OCI-LY7 (cell line): ENCODE data around the gene SPP2.

Source experiments
- EZH2phosphoT487 ChIP-seq: fragments of 200-600 bp; sonication (generic); IDR thresholded peaks from 2 replicates; pipeline ENCODE4 v1.6.1; 2018; ENCODE audit warnings: low read depth, borderline replicate concordance, mild to moderate bottlenecking, mixed run types, antibody characterized with exemption, low read length, moderate library complexity, mixed read lengths
- TF ChIP-seq, protein P1 (sequence below): fragments of 200-600 bp; sonication (generic); conservative IDR thresholded peaks from 2 replicates; pipeline ENCODE4 v1.5.1; 2014; ENCODE audit warnings: mild to moderate bottlenecking, antibody characterized with exemption, low read length, moderate library complexity, mixed read lengths

DNA sequence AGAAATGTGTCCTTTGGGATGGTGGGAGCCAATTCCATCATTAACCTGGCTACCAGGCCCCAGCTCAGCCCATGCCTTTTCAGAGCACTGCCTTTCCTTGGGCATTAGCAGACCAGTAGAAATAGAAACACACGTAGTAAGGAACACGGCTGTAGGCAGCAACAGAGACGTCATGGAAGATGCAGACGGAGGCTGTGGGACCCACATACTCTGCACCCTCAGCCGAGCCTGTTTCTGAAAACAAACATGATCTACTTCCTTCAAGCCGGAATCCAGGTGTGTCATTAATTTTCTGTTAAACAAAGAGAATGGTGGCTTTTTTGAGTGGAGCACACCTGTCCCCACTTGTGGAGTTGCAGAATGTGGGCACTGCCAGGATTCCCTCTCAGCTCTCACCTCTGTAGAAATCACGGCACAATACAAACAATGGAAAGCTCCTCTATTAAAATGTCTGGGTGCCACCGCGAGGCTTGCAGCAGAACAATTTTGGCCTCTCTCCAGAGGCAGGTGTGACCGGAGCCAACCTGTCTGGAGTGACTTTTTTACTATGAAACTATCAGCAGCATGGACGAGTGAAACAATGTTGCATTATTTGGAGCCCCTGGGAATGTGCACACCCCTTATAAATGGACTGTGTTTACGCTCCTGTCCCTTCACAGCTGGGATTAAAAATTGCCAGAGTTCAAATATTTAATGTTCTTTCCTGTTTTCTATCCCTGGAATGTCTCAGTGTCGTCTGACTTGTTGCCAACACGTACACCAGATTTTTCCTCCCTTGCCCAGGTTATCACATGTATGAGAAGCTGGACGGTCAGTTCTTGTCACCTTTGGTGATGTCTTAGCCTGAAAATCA lies 31.7 kb downstream of the SPP2 start:
- TF ChIP-seq, protein P1, sequence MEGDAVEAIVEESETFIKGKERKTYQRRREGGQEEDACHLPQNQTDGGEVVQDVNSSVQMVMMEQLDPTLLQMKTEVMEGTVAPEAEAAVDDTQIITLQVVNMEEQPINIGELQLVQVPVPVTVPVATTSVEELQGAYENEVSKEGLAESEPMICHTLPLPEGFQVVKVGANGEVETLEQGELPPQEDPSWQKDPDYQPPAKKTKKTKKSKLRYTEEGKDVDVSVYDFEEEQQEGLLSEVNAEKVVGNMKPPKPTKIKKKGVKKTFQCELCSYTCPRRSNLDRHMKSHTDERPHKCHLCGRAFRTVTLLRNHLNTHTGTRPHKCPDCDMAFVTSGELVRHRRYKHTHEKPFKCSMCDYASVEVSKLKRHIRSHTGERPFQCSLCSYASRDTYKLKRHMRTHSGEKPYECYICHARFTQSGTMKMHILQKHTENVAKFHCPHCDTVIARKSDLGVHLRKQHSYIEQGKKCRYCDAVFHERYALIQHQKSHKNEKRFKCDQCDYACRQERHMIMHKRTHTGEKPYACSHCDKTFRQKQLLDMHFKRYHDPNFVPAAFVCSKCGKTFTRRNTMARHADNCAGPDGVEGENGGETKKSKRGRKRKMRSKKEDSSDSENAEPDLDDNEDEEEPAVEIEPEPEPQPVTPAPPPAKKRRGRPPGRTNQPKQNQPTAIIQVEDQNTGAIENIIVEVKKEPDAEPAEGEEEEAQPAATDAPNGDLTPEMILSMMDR = no peak
- TF ChIP-seq EZH2phosphoT487 = no peak
